Activated CD8-positive, alpha-beta memory T cell treated with anti-CD3 and anti-CD28 coated beads for 1 hour (primary cell): ENCODE measurements around the gene TRIOBP.

Experiments
- DNase-seq, 2 donors: peaks; one replicate each; pipeline ENCODE4 v3.0.0-alpha.2; 2020; ENCODE audit warnings: low read depth in 1 of 2; ENCODE audit errors: extremely low read depth in 1 of 2

Gene TRIOBP

DNA sequence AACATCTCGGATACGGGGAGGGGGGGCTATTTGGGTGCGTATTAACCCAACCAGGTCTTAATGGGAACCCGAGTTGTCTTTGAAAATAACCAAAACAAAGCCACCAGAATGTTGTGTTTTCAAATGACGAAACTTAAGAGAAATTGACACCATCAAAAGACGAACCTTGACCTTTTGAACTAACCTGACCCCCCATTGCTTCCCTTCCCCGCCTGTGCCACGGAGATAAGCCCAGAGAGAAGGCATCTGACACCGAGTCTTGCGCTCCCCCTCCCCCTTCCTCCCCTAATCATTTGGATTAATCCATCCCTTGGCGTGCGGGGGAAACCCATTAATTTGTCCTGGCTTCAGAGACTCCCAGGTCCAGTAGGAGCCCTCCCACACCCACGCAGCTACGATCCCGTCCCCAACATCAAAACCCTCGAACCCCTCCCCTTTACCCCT lies 106.4 kb downstream of the TRIOBP start:
- no peak for DNase-seq

- no peak for DNase-seq
Observed at GRCh38 chr22:37803639-37804351, 106.9 kb downstream of the TRIOBP start.

GRCh38 chr22:37804352-37804880 lies 107.6 kb downstream of the TRIOBP start:
- no peak for DNase-seq

GRCh38 chr22:37804881-37805809 lies 108.3 kb downstream of the TRIOBP start:
- peak; percentile 19 to 40 for DNase-seq

- DNase-seq: no peak
Observed at GRCh38 chr22:37805810-37806277, 109.0 kb downstream of the TRIOBP start.

- DNase-seq: no peak
Observed at GRCh38 chr22:37806409-37807333, 109.8 kb downstream of the TRIOBP start.

- DNase-seq: peak; percentile 59 to 73
Observed at GRCh38 chr22:37807410-37808293, 110.8 kb downstream of the TRIOBP start, which contains the start of gene GCAT. TSS of gene GCAT (plus strand) at chr22:37807934. CDS start at chr22:37807968, 34 bp downstream.

DNA sequence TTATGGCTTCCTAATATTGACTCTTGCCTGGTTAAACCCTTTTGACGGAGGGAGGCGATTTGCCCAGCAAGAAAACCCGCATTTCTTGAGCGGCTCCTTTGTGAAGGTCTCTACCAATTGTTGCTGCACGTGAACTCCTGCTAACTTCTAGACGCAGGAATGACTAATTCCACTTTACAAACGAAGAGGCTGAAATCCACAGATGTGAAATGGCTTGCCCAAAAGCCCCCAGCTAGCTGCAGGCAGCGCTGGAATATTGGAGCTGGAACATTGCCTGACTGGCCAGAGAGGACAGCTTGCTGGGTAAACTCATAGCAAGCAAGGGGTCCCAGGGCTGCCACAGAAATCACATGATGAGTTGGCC lies 111.4 kb downstream of the TRIOBP start:
- no peak for DNase-seq

DNA sequence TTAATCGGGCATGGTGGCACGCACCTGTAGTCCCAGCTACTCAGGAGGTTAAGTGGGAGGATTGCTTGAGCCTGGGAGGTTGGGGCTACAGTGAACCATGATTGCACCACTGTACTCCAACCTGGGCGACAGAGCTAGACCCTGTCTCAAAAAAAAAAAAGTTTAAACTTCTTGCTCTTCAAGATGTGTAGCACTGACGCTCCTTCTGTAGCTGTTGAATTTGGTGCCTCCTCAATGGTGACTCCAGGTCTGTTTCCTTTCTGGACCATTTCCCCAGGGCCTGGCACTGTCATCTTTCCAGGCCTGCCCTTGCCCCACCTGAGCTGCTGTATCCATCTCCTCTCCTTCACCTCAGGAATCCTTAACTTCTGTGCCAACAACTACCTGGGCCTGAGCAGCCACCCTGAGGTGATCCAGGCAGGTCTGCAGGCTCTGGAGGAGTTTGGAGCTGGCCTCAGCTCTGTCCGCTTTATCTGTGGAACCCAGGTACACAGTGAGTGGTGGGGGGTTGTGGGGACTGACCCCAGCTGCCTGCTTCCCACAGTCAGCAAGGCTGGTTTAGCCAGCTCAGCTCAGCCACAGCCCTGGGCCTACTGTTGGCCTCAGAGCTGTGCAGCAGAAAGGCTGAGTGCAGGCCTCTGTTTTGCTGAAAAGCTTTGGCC lies 113.0 kb downstream of the TRIOBP start:
- DNase-seq: no peak

DNA sequence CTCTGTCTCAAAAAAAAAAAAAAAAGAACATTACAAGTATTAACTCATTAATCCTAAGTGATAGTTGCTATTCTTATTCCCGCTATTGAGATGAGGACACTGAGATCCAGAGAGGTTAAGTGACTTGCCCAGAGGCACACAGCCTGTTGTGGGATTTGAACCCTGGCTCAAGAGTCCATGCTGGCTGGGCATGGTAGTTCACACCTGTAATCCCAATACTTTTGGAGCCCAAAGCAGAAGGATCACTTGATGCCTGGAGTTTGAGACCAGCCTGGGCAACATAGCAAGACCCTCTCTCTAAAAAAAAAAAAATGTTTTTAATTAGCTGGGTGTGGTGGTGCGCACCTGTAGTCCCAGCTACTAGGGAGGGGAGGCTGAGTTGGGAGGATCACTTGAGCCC lies 115.0 kb downstream of the TRIOBP start:
- DNase-seq: no peak

GRCh38 chr22:37812869-37813678 lies 116.2 kb downstream of the TRIOBP start:
- no peak for DNase-seq

DNA sequence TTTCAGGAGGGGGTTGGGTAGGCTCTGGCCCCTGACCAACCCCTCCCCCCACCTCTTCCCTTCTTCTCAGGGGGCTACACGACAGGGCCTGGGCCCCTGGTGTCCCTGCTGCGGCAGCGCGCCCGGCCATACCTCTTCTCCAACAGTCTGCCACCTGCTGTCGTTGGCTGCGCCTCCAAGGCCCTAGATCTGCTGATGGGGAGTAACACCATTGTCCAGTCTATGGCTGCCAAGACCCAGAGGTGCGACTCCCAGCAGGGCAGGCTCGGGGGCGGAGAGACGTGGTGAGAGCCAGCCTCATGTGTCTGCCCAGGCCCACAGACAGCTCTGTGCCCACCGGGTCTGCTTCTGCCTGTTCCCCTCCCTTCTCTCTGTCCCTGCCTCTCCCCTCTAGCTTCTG lies 118.7 kb downstream of the TRIOBP start:
- no peak for DNase-seq

- no peak for DNase-seq
Observed at GRCh38 chr22:37816543-37817180, 119.8 kb downstream of the TRIOBP start.

- DNase-seq: peak; percentile 31 to 76
Observed at GRCh38 chr22:37817705-37818408, 121.0 kb downstream of the TRIOBP start.

- peak; percentile 27 to 45 for DNase-seq
Observed at GRCh38 chr22:37818409-37819104, 121.7 kb downstream of the TRIOBP start.

DNA sequence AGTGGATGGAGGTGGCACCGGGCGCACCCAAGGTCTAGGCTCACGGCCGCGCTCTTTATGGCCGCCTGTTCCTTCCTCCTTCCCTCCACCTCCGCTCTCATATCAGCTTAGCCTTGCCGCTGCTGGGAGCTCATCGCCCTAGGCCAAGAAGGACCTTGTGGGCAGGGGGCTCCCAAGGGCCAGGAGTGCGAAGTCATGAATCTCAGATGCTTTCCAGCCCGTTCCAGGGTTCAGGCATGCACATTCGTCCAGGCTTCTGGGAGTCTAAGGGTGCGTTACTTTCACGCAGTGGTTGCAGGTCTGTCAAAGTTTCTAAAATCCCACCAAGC lies 122.2 kb downstream of the TRIOBP start:
- DNase-seq: no peak

DNA sequence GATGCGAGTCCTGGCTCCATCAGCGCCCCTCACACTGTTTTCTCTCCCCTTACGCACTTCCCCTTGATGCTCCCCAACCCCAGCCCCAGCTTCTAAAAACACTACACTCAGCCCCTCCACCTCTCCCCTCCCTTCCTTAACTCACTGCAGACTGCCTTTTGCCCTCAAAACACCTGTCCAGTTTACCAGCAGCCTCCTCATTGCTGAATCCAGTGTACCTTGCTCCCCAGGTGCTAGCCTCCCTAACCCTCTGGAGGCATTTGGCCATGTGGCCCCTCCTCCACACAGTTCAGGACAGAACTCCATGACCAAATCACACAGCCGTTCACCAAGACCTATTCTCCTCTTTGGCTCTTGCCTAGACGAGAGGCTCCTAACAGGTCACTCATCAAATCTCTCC lies 123.5 kb downstream of the TRIOBP start:
- no peak for DNase-seq
